K562 (cell line): ENCODE measurements around the gene TMPO. TPM values are rescaled to one million over a fixed set of nuclear protein-coding genes. Genes with fewer than 3 reads are reported as not detected.

Experiments
- AFF4 ChIP-seq: sonication (generic); formaldehyde crosslinking; IDR thresholded peaks from 2 replicates; pipeline ENCODE4 v1.8.0; 2023; ENCODE audit warnings: mild to moderate bottlenecking, missing genetic modification reagents
- CHD1 ChIP-seq: fragments of 200-600 bp; sonication (generic); IDR thresholded peaks from one replicate; pipeline ENCODE4 v1.6.1; 2012; ENCODE audit warnings: mild to moderate bottlenecking, moderate library complexity, low read length, inconsistent platforms
- GATAD2B ChIP-seq: fragments of 450-650 bp; IDR thresholded peaks from 2 replicates; pipeline ENCODE4 v1.6.1; 2017; ENCODE audit warnings: mild to moderate bottlenecking, borderline replicate concordance
- HMBOX1 ChIP-seq: sonication (generic); IDR thresholded peaks from 2 replicates; pipeline ENCODE4 v1.6.1; 2016
- ILF3 ChIP-seq: fragments of 450-650 bp; IDR thresholded peaks from 2 replicates; pipeline ENCODE4 v1.6.1; 2018; ENCODE audit warnings: antibody characterized with exemption, mild to moderate bottlenecking, moderate library complexity, borderline replicate concordance
- MCM3 ChIP-seq: fragments of 450-650 bp; IDR thresholded peaks from 2 replicates; pipeline ENCODE4 v1.6.1; 2016
- NBN ChIP-seq: fragments of 450-650 bp; IDR thresholded peaks from 2 replicates; pipeline ENCODE4 v1.6.1; 2016; ENCODE audit warnings: low read depth, mild to moderate bottlenecking
- RBM22 ChIP-seq: fragments of 200-400 bp; formaldehyde crosslinking; IDR thresholded peaks from 2 replicates; pipeline ENCODE4 v1.6.1; 2018; ENCODE audit warnings: low read length, low read depth; ENCODE audit not compliant: poor library complexity, severe bottlenecking
- SMAD4 ChIP-seq: fragments of 250-450 bp; sonication (Bioruptor Pico); conservative IDR thresholded peaks from 2 replicates; pipeline ENCODE4 v1.8.0; 2021; ENCODE audit warnings: inconsistent platforms, mild to moderate bottlenecking, moderate library complexity
- SMARCA4 ChIP-seq: fragments of 450-650 bp; IDR thresholded peaks from 2 replicates; pipeline ENCODE4 v1.6.1; 2016
- ZBTB40 ChIP-seq, 2 experiments: fragments of 450-650 bp in 1 of 2; sonication (generic) in 1 of 2; formaldehyde crosslinking in 1 of 2; IDR thresholded peaks; 2 replicates each; pipeline versions ENCODE4 v1.7.1 to v1.9.0; 2016 to 2022; ENCODE audit warnings: inconsistent platforms in 1 of 2, mild to moderate bottlenecking in 1 of 2, missing genetic modification reagents in 1 of 2
- ZNF175 ChIP-seq: fragments of 200-800 bp; sonication (Bioruptor generic); IDR thresholded peaks from 2 replicates; pipeline ENCODE4 v1.6.1; 2016; ENCODE audit warnings: low read depth, mild to moderate bottlenecking, missing genetic modification characterization, missing compliant biosample characterization
- ZNF263 ChIP-seq: sonication (generic); formaldehyde crosslinking; IDR thresholded peaks from 2 replicates; pipeline ENCODE4 v1.8.0; 2022; ENCODE audit warnings: mild to moderate bottlenecking, missing genetic modification reagents, borderline replicate concordance
- ZNF668 ChIP-seq: fragments of 250-450 bp; sonication (Bioruptor Pico); IDR thresholded peaks from 2 replicates; pipeline ENCODE4 v1.8.0; 2022; ENCODE audit warnings: mild to moderate bottlenecking, inconsistent platforms
- polyA plus RNA-seq, 8 experiments: library from polyadenylated mRNA; depleted of rRNA in 4 of 8; stranded (reverse) in 5 of 8; unstranded in 3 of 8; fragments of >200 nt; fragmentation: Nextera tagmentation in 2 of 8; fragmentation: Illumina TruSeq in 1 of 8; extraction: Ambion mirVana in 2 of 8; extraction: Trizol in 1 of 8; gene quantifications; 2 replicates each; pipeline versions ENCODE4 v1.2.1 to v1.2.3, GENCODE V29; 2011 to 2014; ENCODE audit warnings: inconsistent platforms in 1 of 8, missing spikeins in 1 of 8
- total RNA-seq, 7 experiments: library from RNA; depleted of rRNA in 6 of 7; stranded (reverse); fragments of >200 nt in 6 of 7; fragmentation: Illumina TruSeq in 2 of 7; extraction: Trizol in 2 of 7; gene quantifications; 2 replicates each; pipeline versions ENCODE4 v1.2.1 to v1.2.3, GENCODE V29; 2011 to 2021; ENCODE audit warnings: low replicate concordance in 1 of 7
- TF ChIP-seq, protein P1 (sequence below): fragments of 250-450 bp; sonication (Bioruptor Pico); IDR thresholded peaks from 2 replicates; pipeline ENCODE4 v1.8.0; 2021; ENCODE audit warnings: moderate library complexity, mild to moderate bottlenecking, inconsistent platforms

Gene TMPO
- total and polyA plus RNA-seq, 9 of the 15 experiments (the other 6 are each of a cell fraction or from before 2014, with no cell fraction given): 62.1 to 263 (median 182) TPM

GRCh38 chr12:98533723-98534251, 18.4 kb downstream of the TMPO start (continued):
- TF ChIP-seq ZNF263 (CRISPR knock-in tag) (no peak), ZBTB40 (IDR thresholded peaks at IDR 0.05) (no peak), ZBTB40 (CRISPR knock-in tag; IDR thresholded peaks at IDR 0.05) (no peak), SMARCA4 (peak; percentile 20; the same call in 1 of the 2 replicates), ZNF175 (CRISPR knock-in tag) (no peak), ILF3 (no peak), NBN (no peak), GATAD2B (no peak), ZNF668 (CRISPR knock-in tag) (no peak), AFF4 (CRISPR knock-in tag) (no peak), MCM3 (no peak), CHD1 (no peak), RBM22 (no peak), SMAD4 (peak; percentile 82), HMBOX1 (no peak)
- TF ChIP-seq, protein P1, sequence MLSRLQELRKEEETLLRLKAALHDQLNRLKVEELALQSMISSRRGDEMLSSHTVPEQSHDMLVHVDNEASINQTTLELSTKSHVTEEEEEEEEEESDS (CRISPR knock-in tag): no peak
